Gastrocnemius medialis (tissue), 4 donors: ENCODE results near the gene SLC35A1.

Experiments used
- CTCF ChIP-seq, 5 experiments: fragments of 450-650 bp in 3 of 5; fragments of 200-600 bp in 2 of 5; sonication (generic) in 2 of 5; IDR thresholded peaks in 4 of 5; conservative IDR thresholded peaks in 1 of 5; 1 replicate in 4 of 5; 2 replicates in 1 of 5; pipeline ENCODE4 v1.5.1; 2016 to 2019; ENCODE audit warnings: antibody characterized with exemption in 5 of 5, mild to moderate bottlenecking in 3 of 5, moderate library complexity in 3 of 5
- POLR2A ChIP-seq, 2 donors: fragments of 450-650 bp; IDR thresholded peaks; one replicate each; pipeline ENCODE4 v1.6.1; 2017; ENCODE audit warnings: antibody characterized with exemption in 2 of 2, mild to moderate bottlenecking in 2 of 2, moderate library complexity in 2 of 2

- TF ChIP-seq CTCF (IDR thresholded peaks at IDR 0.05 in 4 of 5, conservative IDR thresholded peaks at IDR 0.05 in 1 of 5), result no peak
- no peak for TF ChIP-seq POLR2A (IDR thresholded peaks at IDR 0.05)
These were observed 28.4 kb upstream of the SLC35A1 start for GRCh38 chr6:87444362-87444761.
